ENCODE results near the gene ATP6V0A1. TPM values are rescaled to one million over a fixed set of nuclear protein-coding genes. Genes with fewer than 3 reads are reported as not detected.
A peak's percentile ranks its signal among the peaks of the same experiment; 100 is the strongest.
"Not testable (repeated sequence)": the region's sequence is repeated elsewhere in the genome, so short reads cannot be mapped to it uniquely, and the experiment has no call there.

ATP6V0A1 gene
- total and polyA plus RNA-seq, 7 donors: 41.1 to 116 (median 62.7) TPM

DNA sequence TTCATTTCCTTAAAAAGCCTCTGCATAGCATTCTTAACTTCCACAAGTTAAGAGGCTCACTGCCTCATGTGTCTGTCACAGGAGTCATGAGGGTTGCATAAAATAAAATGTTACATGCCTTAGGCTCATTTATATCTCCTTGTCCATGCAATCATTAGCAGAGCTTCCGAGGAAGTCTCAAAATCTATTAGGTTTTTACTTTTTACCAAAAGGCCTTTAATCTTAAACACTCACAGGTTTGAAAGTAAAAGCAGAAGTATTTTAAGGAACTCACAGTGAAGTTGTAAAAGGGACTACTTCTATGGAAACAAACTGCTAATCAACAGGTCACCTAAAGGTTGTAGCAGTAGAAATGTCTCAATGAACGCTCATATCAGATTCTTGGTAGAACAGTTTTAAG, 5.2 kb upstream of the ATP6V0A1 start:
- ATAC-seq (no peak), DNase-seq (no peak)
- H3K27ac ChIP-seq: no peak overlapping the region
- H3K36me3 ChIP-seq (ENCODE audit: insufficient read depth in 1 of 2, low read depth in 1 of 2): no peaks in the 10 kb centered on the region
- H3K9me3 ChIP-seq: no peaks in the 10 kb centered on the region
- TF ChIP-seq, protein P1, sequence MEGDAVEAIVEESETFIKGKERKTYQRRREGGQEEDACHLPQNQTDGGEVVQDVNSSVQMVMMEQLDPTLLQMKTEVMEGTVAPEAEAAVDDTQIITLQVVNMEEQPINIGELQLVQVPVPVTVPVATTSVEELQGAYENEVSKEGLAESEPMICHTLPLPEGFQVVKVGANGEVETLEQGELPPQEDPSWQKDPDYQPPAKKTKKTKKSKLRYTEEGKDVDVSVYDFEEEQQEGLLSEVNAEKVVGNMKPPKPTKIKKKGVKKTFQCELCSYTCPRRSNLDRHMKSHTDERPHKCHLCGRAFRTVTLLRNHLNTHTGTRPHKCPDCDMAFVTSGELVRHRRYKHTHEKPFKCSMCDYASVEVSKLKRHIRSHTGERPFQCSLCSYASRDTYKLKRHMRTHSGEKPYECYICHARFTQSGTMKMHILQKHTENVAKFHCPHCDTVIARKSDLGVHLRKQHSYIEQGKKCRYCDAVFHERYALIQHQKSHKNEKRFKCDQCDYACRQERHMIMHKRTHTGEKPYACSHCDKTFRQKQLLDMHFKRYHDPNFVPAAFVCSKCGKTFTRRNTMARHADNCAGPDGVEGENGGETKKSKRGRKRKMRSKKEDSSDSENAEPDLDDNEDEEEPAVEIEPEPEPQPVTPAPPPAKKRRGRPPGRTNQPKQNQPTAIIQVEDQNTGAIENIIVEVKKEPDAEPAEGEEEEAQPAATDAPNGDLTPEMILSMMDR (IDR thresholded peaks at IDR 0.05): no peak
- 84 to 87% (median 84%) methylated on average over 2 of the region's 2 CpGs for WGBS, 3 donors
- H3K4me1 ChIP-seq: peaks cover 16% of the 10 kb centered on the region
- H3K27me3 ChIP-seq (ENCODE audit: insufficient read depth in 3 of 3, low read length in 2 of 3): no peaks in the 10 kb centered on the region
- intact Hi-C loops (cut with DNase I): no loop called here
- no peak overlapping the region for H3K4me3 ChIP-seq

DNA sequence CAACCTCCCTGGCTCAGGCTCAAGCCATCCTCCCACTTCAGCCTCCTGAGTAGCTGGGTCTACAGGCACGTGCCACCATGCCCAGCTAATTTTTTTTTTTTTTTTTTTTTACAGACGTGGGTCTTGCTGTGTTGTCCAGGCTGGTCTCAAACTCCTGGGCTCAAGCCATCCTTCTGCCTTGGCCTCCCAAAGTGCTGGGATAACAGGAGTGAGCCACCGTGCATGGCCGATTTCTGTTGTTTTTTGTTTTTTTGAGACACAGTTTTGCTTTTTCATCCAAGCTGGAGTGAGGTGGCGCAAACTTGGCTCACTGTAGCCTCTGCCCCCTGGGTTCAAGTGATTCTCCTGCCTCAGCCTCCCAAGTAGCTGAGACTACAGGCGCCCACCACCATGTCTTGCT, 3.7 kb upstream of the ATP6V0A1 start:
- not testable (repeated sequence) for H3K27ac ChIP-seq; H3K4me3 ChIP-seq; ATAC-seq; H3K27me3 ChIP-seq (ENCODE audit: insufficient read depth in 3 of 3, low read length in 2 of 3); DNase-seq; H3K36me3 ChIP-seq (ENCODE audit: insufficient read depth in 1 of 2, low read depth in 1 of 2); H3K9me3 ChIP-seq
- 90 to 93% (median 90%) methylated on average over 6 of the region's 6 CpGs for WGBS, 3 donors
- H3K4me1 ChIP-seq: peaks cover 16% of the 10 kb centered on the region
- intact Hi-C loops (cut with DNase I): loop anchor here in 1 of 2 donors (5.0 kb wide), 1 partner anchor 33 kb away; the partner anchor contains the start of gene CAVIN1

DNA sequence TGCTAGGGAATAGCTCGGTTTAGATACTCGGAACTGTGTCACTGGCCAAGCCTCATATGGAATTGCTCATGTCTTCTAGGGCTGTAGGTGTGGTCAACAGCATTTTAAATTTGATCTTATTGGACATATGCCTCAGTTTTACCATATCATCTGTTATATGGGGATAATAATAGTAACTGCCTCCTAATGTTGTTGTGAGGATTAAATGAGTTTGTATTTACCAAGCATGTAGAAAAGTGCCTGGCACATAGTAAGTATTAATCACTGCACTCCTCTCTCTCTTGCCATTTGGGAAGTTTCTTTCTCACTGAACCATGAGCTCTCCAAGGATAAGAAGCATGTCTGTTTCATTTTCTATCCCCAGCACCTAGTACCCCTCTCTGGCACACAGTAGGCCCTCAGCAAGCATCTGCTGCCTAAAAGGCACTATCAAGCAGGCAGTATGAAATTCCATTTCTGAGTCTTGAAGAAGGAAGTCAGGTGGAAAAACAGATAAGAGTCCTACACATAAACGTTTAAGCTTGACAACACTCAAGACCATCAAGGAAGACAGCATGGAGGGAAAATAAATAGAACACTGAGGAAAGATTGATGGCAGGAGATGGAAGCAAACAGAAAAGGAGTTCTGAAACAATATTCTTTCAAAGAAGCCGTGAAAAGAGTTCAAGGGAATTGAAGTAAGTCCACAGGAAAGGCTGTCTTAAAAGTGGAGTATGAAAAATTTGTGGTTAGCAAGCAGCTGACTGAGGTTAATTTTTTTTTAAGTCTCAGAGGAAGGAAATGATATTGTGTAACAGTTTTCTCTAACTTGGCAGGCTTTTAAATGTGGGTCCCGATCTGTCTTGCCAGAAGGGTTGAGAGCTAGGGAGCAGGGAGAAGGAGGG, 2.2 kb upstream of the ATP6V0A1 start:
- no peaks in the 10 kb centered on the region for H3K9me3 ChIP-seq
- H3K27ac ChIP-seq: peak overlapping the region; percentile 96
- peak overlapping the region; percentile 24 for H3K4me3 ChIP-seq
- peaks cover 0 to 8% of the 10 kb centered on the region in 2 donors for H3K36me3 ChIP-seq (ENCODE audit: insufficient read depth in 1 of 2, low read depth in 1 of 2)
- DNase-seq (no peak), ATAC-seq (no peak)
- WGBS, 3 donors: 47 to 49% (median 47%) methylated on average over 5 of the region's 5 CpGs
- intact Hi-C loops (cut with DNase I): loop anchor here in 1 of 2 donors (5.0 kb wide), 1 partner anchor 34 kb away; the partner anchor contains the start of gene CAVIN1
- H3K27me3 ChIP-seq (ENCODE audit: insufficient read depth in 3 of 3, low read length in 2 of 3): no peaks in the 10 kb centered on the region
- peaks cover 24% of the 10 kb centered on the region for H3K4me1 ChIP-seq
- TF ChIP-seq, protein P1 (IDR thresholded peaks at IDR 0.05): no peak

DNA sequence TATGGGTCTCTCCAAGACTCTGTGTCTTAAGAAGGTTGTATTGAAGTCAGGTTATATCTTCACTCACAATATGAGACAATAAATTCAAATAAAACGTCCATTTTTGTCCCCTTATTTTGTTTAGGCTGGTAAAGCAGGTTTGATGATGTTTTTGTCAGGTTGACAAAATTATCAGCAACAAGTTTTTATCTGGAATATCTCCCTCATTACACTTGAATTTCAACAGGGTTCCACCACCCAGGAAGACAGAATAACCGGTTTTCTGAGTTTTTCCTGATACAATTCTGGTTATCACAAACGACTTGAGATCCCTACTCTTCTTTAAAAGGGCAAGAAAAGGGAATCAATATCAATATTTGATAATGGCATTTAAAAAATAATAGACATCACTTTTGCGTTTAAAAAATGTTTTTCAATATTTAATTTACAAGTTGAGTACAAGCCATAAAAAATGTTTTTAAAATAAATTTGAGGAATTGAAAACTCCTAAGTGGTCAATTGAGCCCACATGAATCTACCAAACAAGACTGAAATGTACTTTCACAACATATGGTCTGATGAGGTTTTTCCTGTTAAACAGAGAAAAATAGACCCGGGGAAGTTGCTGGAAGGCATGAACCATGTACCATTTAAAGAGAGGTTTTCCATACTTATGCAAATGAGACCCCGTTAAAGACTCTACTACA, 1.4 kb upstream of the ATP6V0A1 start:
- H3K4me1 ChIP-seq: peaks cover 32% of the 10 kb centered on the region
- peak overlapping the region; percentile 24 for H3K4me3 ChIP-seq
- peaks cover 0 to 15% of the 10 kb centered on the region in 2 donors for H3K36me3 ChIP-seq (ENCODE audit: insufficient read depth in 1 of 2, low read depth in 1 of 2)
- no peak for DNase-seq
- intact Hi-C loops (cut with DNase I): loop anchor here in 1 of 2 donors (5.0 kb wide), 1 partner anchor 35 kb away; the partner anchor contains the start of gene CAVIN1
- H3K27ac ChIP-seq: peak overlapping the region; percentile 96
- H3K27me3 ChIP-seq (ENCODE audit: insufficient read depth in 3 of 3, low read length in 2 of 3): no peaks in the 10 kb centered on the region
- TF ChIP-seq, protein P1 (IDR thresholded peaks at IDR 0.05): no peak
- WGBS, 3 donors: 52 to 55% (median 53%) methylated on average over 6 of the region's 6 CpGs
- no peaks in the 10 kb centered on the region for H3K9me3 ChIP-seq
- no peak for ATAC-seq

All from psoas muscle (tissue), 8 donors.